Measurements from ENCODE around the gene ANO7. TPM values are rescaled to one million over a fixed set of nuclear protein-coding genes. Genes with fewer than 3 reads are reported as not detected.

The ANO7 gene
- total RNA-seq, 6 donors from 2014 or later: 0.30 to 1.3 (median 1.1) TPM

GRCh38 chr2:241226723-241227572 lies 38.5 kb downstream of the ANO7 start:
- no peak for ATAC-seq (ENCODE audit: low FRiP score in 2 of 2)

GRCh38 chr2:241227594-241227993 lies 39.1 kb downstream of the ANO7 start:
- no peaks in the 10 kb centered on the region for H3K4me1 ChIP-seq
- 85 to 89% methylated on average over 8 of the region's 8 CpGs for WGBS, 2 donors
- no peak for TF ChIP-seq EP300 (IDR thresholded peaks at IDR 0.05)
- TF ChIP-seq CTCF (IDR thresholded peaks at IDR 0.05): no peak
- no peak for TF ChIP-seq POLR2A (IDR thresholded peaks at IDR 0.05)
- no peak for TF ChIP-seq POLR2AphosphoS5 (IDR thresholded peaks at IDR 0.05)
- H3K27me3 ChIP-seq: no peaks in the 10 kb centered on the region
- H3K4me3 ChIP-seq: no peak overlapping the region
- no peak overlapping the region for H3K27ac ChIP-seq
- H3K36me3 ChIP-seq: peaks cover 47 to 72% (median 64%) of the 10 kb centered on the region in 4 donors
- no peaks in the 10 kb centered on the region for H3K9me3 ChIP-seq
- ATAC-seq (ENCODE audit: low FRiP score in 2 of 2): no peak
- no peak for DNase-seq

More at GRCh38 chr2:241226723-241227572, 38.5 kb downstream of the ANO7 start:
- DNase-seq: no peak
- 84 to 86% methylated on average over 16 to 18 of the region's 19 CpGs for WGBS, 2 donors
- Histone ChIP-seq H3K9me3 (no peaks in the 10 kb centered on the region), H3K27ac (no peak overlapping the region), H3K4me3 (no peak overlapping the region), H3K36me3 (peaks cover 41 to 65% (median 57%) of the 10 kb centered on the region in 4 donors), H3K27me3 (no peaks in the 10 kb centered on the region), H3K4me1 (no peaks in the 10 kb centered on the region)
- no peak for TF ChIP-seq CTCF (IDR thresholded peaks at IDR 0.05)
- TF ChIP-seq POLR2A (IDR thresholded peaks at IDR 0.05): no peak
- no peak for TF ChIP-seq EP300 (IDR thresholded peaks at IDR 0.05)
- TF ChIP-seq POLR2AphosphoS5 (IDR thresholded peaks at IDR 0.05): no peak

DNA sequence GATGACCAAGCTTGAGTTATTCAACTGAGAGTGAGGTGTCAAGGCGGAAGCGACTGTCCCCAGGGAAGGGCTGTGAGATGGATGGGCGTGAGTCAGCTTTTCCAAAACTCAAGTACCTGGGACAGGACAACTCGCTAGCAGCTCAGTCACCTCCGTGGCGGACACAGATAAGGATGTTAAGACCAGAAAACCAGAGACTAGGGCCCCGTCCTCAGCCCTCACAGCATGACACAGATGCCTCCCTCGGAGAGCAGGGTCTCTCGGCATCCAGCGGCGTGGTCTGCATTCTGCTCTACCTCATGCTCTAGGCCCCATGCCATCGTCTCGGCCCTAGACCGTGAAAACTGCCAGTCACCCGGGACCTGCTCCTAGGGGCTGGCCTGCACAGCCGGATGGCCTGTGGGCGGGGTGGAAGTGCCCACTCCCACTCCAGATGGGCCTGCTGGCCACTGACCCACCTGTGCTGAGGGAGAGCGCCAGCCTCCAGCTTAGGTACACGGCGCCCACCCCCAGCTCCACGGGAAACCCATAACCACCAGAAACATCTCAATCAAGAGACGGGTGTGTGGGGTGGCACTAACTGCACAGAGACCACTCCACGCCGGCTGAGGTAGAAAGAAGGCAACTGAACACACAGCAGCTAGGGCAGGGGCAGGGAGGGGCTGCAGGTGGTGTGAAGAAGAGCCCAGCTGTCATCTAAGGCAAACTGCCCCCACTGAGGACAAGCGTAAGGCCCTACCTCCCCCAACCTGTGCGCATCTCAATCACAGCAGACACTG lies 39.8 kb downstream of the ANO7 start:
- 93 to 95% methylated on average over 16 to 26 of the region's 26 CpGs for WGBS, 2 donors
- DNase-seq (peak in 1 of 2 donors; percentile 62), ATAC-seq (ENCODE audit: low FRiP score in 2 of 2) (no peak)
- peaks cover 52 to 78% (median 70%) of the 10 kb centered on the region in 4 donors for H3K36me3 ChIP-seq
- H3K27me3 ChIP-seq: no peaks in the 10 kb centered on the region
- H3K27ac ChIP-seq: no peak overlapping the region
- no peak overlapping the region for H3K4me3 ChIP-seq
- no peaks in the 10 kb centered on the region for H3K4me1 ChIP-seq
- H3K9me3 ChIP-seq: no peaks in the 10 kb centered on the region
- TF ChIP-seq POLR2AphosphoS5 (IDR thresholded peaks at IDR 0.05) (no peak), EP300 (IDR thresholded peaks at IDR 0.05) (no peak), POLR2A (IDR thresholded peaks at IDR 0.05) (no peak), CTCF (IDR thresholded peaks at IDR 0.05) (no peak)

- DNase-seq (peak in 1 of 2 donors; percentile 73), ATAC-seq (ENCODE audit: low FRiP score in 2 of 2) (no peak)
- no peak overlapping the region for H3K4me3 ChIP-seq
- 74 to 78% methylated on average over 18 to 20 of the region's 20 CpGs for WGBS, 2 donors
- no peaks in the 10 kb centered on the region for H3K4me1 ChIP-seq
- H3K9me3 ChIP-seq: no peaks in the 10 kb centered on the region
- TF ChIP-seq POLR2A (IDR thresholded peaks at IDR 0.05): no peak
- no peak for TF ChIP-seq EP300 (IDR thresholded peaks at IDR 0.05)
- no peak for TF ChIP-seq POLR2AphosphoS5 (IDR thresholded peaks at IDR 0.05)
- no peak for TF ChIP-seq CTCF (IDR thresholded peaks at IDR 0.05)
- no peak overlapping the region for H3K27ac ChIP-seq
- no peaks in the 10 kb centered on the region for H3K27me3 ChIP-seq
- H3K36me3 ChIP-seq: peaks cover 57 to 86% (median 78%) of the 10 kb centered on the region in 4 donors
Measured at GRCh38 chr2:241228860-241229516, 40.5 kb downstream of the ANO7 start.
